K562 (cell line): Measurements from ENCODE around the gene MAU2. TPM values are rescaled to one million over a fixed set of nuclear protein-coding genes. Genes with fewer than 3 reads are reported as not detected.
"Not testable (repeated sequence)": the region's sequence is repeated elsewhere in the genome, so short reads cannot be mapped to it uniquely, and the experiment has no call there.

Experiments used
- ATAC-seq: fragments of 200-7000 bp; cut with Tn5 transposase; 3 replicates; pipeline ENCODE4 v1.9.1; 2020; ENCODE audit warnings: moderate library complexity
- BruUV-seq: library from RNA; stranded (reverse); fragments of 400-500 nt; replicated peaks from 2 replicates; lab custom pipeline; 2021; lab: Mats Ljungman, UMichigan
- CTCF ChIA-PET: fragments of 300-600 bp; formaldehyde crosslinking; extraction: SDS; loops from one replicate; lab custom pipeline; 2021; ENCODE audit warnings: low intra/inter-chr PET ratio; lab: Yijun Ruan, JAX
- POLR2A ChIA-PET: fragments of 300-600, 350-650 bp; sonication (Branson Sonifier 250); formaldehyde crosslinking; extraction: SDS; loops from one replicate; lab custom pipeline; 2021; ENCODE audit warnings: antibody characterized with exemption, inconsistent platforms; lab: Yijun Ruan, JAX
- DNase-seq, 4 experiments: peaks; one replicate each; pipeline versions ENCODE4 v3.0.0 to v3.0.0-alpha.2; 2011 to 2018; ENCODE audit warnings: low spot score in 3 of 4, mixed read lengths in 3 of 4; ENCODE audit errors: extremely low read depth in 1 of 4
- FAIRE-seq: peaks from 2 replicates; lab custom pipeline; 2011; peaks lifted over from hg19 to GRCh38; lab: Jason Lieb, UNC
- H2AFZ ChIP-seq: 2 replicates; pipeline ENCODE4 v1.6.0; 2011; ENCODE audit warnings: low read depth, low read length, control low read depth, inconsistent platforms
- H3K27ac ChIP-seq: fragments of 200-600 bp; 3 replicates; pipeline ENCODE4 v1.8.0; 2011; ENCODE audit warnings: low read depth, mild to moderate bottlenecking, control low read depth, inconsistent platforms, low read length, moderate library complexity, mixed read lengths; ENCODE audit errors: extremely low read depth
- H3K27me3 ChIP-seq, 2 experiments: fragments of 300-600 bp in 1 of 2; 2 replicates in 1 of 2; 3 replicates in 1 of 2; pipeline versions ENCODE4 v1.6.0 to v1.8.0; 2011; ENCODE audit warnings: inconsistent platforms in 2 of 2, low read length in 2 of 2, mild to moderate bottlenecking in 1 of 2, mixed read lengths in 1 of 2, moderate library complexity in 1 of 2; ENCODE audit not compliant: control insufficient read depth in 2 of 2, insufficient read depth in 2 of 2
- H3K36me3 ChIP-seq: fragments of 300-600 bp; 3 replicates; pipeline ENCODE4 v1.8.0; 2011; ENCODE audit warnings: mild to moderate bottlenecking, low read length, inconsistent platforms; ENCODE audit not compliant: control insufficient read depth, insufficient read depth
- H3K4me1 ChIP-seq, 2 experiments: fragments of 200-600 bp in 1 of 2; replicated peaks in 1 of 2; 2 replicates in 1 of 2; 3 replicates in 1 of 2; pipeline versions ENCODE4 v1.5.1 to v1.8.0; 2011; ENCODE audit warnings: inconsistent platforms in 2 of 2, low read length in 2 of 2, mild to moderate bottlenecking in 1 of 2, mixed read lengths in 1 of 2, moderate library complexity in 1 of 2; ENCODE audit not compliant: control insufficient read depth in 2 of 2, insufficient read depth in 2 of 2
- H3K4me2 ChIP-seq: 2 replicates; pipeline ENCODE4 v1.6.1; 2011; ENCODE audit warnings: low read length, control low read depth, inconsistent platforms, mixed read lengths; ENCODE audit not compliant: insufficient read depth
- H3K4me3 ChIP-seq: fragments of 200-600 bp; sonication (generic), shearing (Covaris generic); 2 replicates; pipeline ENCODE4 v1.5.1; 2016; ENCODE audit warnings: control low read depth, inconsistent platforms
- H3K79me2 ChIP-seq: fragments of 200-600 bp; 3 replicates; pipeline ENCODE4 v1.8.0; 2011; ENCODE audit warnings: low read length, inconsistent platforms; ENCODE audit not compliant: control insufficient read depth, insufficient read depth
- H3K9ac ChIP-seq, 2 experiments: 2 replicates each; pipeline versions ENCODE4 v1.6.0 to v1.6.1; 2011; ENCODE audit warnings: low read depth in 2 of 2, low read length in 2 of 2, control low read depth in 1 of 2, inconsistent platforms in 1 of 2, mild to moderate bottlenecking in 1 of 2, mixed read lengths in 1 of 2; ENCODE audit not compliant: insufficient read depth in 1 of 2
- H3K9me1 ChIP-seq: one replicate; pipeline ENCODE4 v1.6.0; 2011; ENCODE audit warnings: inconsistent platforms, mild to moderate bottlenecking, low read length, moderate library complexity; ENCODE audit not compliant: control insufficient read depth, insufficient read depth
- H3K9me3 ChIP-seq: replicated peaks from 2 replicates; pipeline ENCODE4 v1.5.1; 2011; ENCODE audit warnings: low read depth, low read length, inconsistent platforms; ENCODE audit not compliant: control insufficient read depth, insufficient read depth
- H4K20me1 ChIP-seq: replicated peaks from 2 replicates; pipeline ENCODE4 v1.6.1; 2011; ENCODE audit warnings: low read length, inconsistent platforms, mixed read lengths; ENCODE audit not compliant: control insufficient read depth, insufficient read depth
- BCOR ChIP-seq: fragments of 450-650 bp; IDR thresholded peaks from 2 replicates; pipeline ENCODE4 v1.6.1; 2016
- CBFA2T2 ChIP-seq: fragments of 450-650 bp; conservative IDR thresholded peaks from 2 replicates; pipeline ENCODE4 v1.6.1; 2017; ENCODE audit warnings: mild to moderate bottlenecking
- ETV1 ChIP-seq: fragments of 450-650 bp; conservative IDR thresholded peaks from 2 replicates; pipeline ENCODE4 v1.6.1; 2016; ENCODE audit warnings: missing genetic modification characterization, control low read depth, low read depth, missing compliant biosample characterization
- GABPA ChIP-seq: fragments of 200-800 bp; sonication (Bioruptor generic); conservative IDR thresholded peaks from 2 replicates; pipeline ENCODE4 v1.6.1; 2016; ENCODE audit warnings: low read depth, missing genetic modification characterization, missing compliant biosample characterization
- NR2C1 ChIP-seq, 2 experiments: fragments of 450-650 bp; IDR thresholded peaks; 2 replicates each; pipeline ENCODE4 v1.6.1; 2017; ENCODE audit warnings: mild to moderate bottlenecking in 2 of 2, antibody characterized with exemption in 1 of 2, inconsistent platforms in 1 of 2, missing compliant biosample characterization in 1 of 2, missing genetic modification characterization in 1 of 2
- SMARCA4 ChIP-seq: fragments of 450-650 bp; IDR thresholded peaks from 2 replicates; pipeline ENCODE4 v1.6.1; 2016
- ZNF121 ChIP-seq: sonication (generic); formaldehyde crosslinking; conservative IDR thresholded peaks from 2 replicates; pipeline ENCODE4 v1.8.0; 2022; ENCODE audit warnings: missing genetic modification reagents
- ZNF511 ChIP-seq: sonication (generic); formaldehyde crosslinking; IDR thresholded peaks from 2 replicates; pipeline ENCODE4 v1.8.0; 2022; ENCODE audit warnings: mild to moderate bottlenecking, missing genetic modification reagents
- ZNF518B ChIP-seq: fragments of 250-450 bp; sonication (Bioruptor Pico); IDR thresholded peaks from 2 replicates; pipeline ENCODE4 v1.5.0; 2021; ENCODE audit warnings: mild to moderate bottlenecking, moderate library complexity
- WGBS: fragments of 100-300 bp; shearing (Covaris generic); methylation state at CpG from one replicate; pipeline ENCODE4 v1.1.6; 2016; ENCODE audit warnings: low coverage, mixed read lengths; ENCODE audit not compliant: insufficient coverage; ENCODE audit errors: missing lambda C conversion rate; 5-methylcytosine and 5-hydroxymethylcytosine counted together
- in situ Hi-C: fragments of 300-500 bp; cut with MboI; formaldehyde crosslinking; loops from 4 replicates; pipeline ENCODE4 v1.15.0; 2018; ENCODE audit warnings: inconsistent platforms, mixed read lengths
- intact Hi-C: fragments of 100-400 bp; cut with micrococcal nuclease; formaldehyde crosslinking; loops from 2 replicates; pipeline ENCODE4 v1.14.2; 2022
- polyA plus RNA-seq, 8 experiments: library from polyadenylated mRNA; depleted of rRNA in 4 of 8; stranded (reverse) in 5 of 8; unstranded in 3 of 8; fragments of >200 nt; fragmentation: Nextera tagmentation in 2 of 8; fragmentation: Illumina TruSeq in 1 of 8; extraction: Ambion mirVana in 2 of 8; extraction: Trizol in 1 of 8; gene quantifications; 2 replicates each; pipeline versions ENCODE4 v1.2.1 to v1.2.3, GENCODE V29; 2011 to 2014; ENCODE audit warnings: inconsistent platforms in 1 of 8, missing spikeins in 1 of 8
- total RNA-seq, 7 experiments: library from RNA; depleted of rRNA in 6 of 7; stranded (reverse); fragments of >200 nt in 6 of 7; fragmentation: Illumina TruSeq in 2 of 7; extraction: Trizol in 2 of 7; gene quantifications; 2 replicates each; pipeline versions ENCODE4 v1.2.1 to v1.2.3, GENCODE V29; 2011 to 2021; ENCODE audit warnings: low replicate concordance in 1 of 7

The MAU2 gene
- total and polyA plus RNA-seq, 9 of the 15 experiments (the other 6 are each of a cell fraction or from before 2014, with no cell fraction given), result 1.2 to 48.1 (median 19.4) TPM

GRCh38 chr19:19394333-19394732 is 73.7 kb downstream of the MAU2 start:
- H3K4me3 ChIP-seq, DNase-seq, H4K20me1 ChIP-seq, CTCF ChIA-PET, FAIRE-seq, H2AFZ ChIP-seq, in situ Hi-C loops, H3K27me3 ChIP-seq, ATAC-seq, H3K9me1 ChIP-seq, H3K9me3 ChIP-seq, intact Hi-C loops, BruUV-seq: not testable (repeated sequence)
- POLR2A ChIA-PET, result interaction anchor here (0.8 kb wide), 1 partner anchor 11 kb away, joined by 3 read pairs; the partner anchor contains the start of gene GATAD2A
- peaks cover 97% of the 10 kb centered on the region for H3K79me2 ChIP-seq
- peak overlapping the region; percentile 92 for H3K27ac ChIP-seq
- peak overlapping the region; percentile 81 to 84; a peak in 3 of 4 replicates for H3K9ac ChIP-seq
- 30% methylated on average over 6 of the region's 7 CpGs for WGBS
- H3K4me1 ChIP-seq, result peaks cover 31 to 36% of the 10 kb centered on the region in 2 experiments
- peak overlapping the region; percentile 63 for H3K4me2 ChIP-seq
- H3K36me3 ChIP-seq, result peaks cover 20% of the 10 kb centered on the region; the same call in 2 of the 3 replicates
- peak; percentile 63 for TF ChIP-seq ZNF121
- TF ChIP-seq BCOR, result 0 out of 2 replicates have a peak, but pooled peaks have one; percentile 35

- DNase-seq (no peak), ATAC-seq (peak; percentile 20; the same call in 2 of the 3 replicates), FAIRE-seq (no peak)
- Histone ChIP-seq H3K4me1 (peaks cover 29 to 38% of the 10 kb centered on the region in 2 experiments), H3K27me3 (no peaks in the 10 kb centered on the region), H3K4me2 (peak overlapping the region; percentile 5; the same call in 1 of the 2 replicates), H3K9me1 (no peaks in the 10 kb centered on the region), H4K20me1 (no peaks in the 10 kb centered on the region), H3K27ac (no peak overlapping the region), H2AFZ (no peak overlapping the region), H3K9ac (peak overlapping the region in 1 of 2 experiments; percentile 49; a peak in 1 of 4 replicates), H3K4me3 (no peak overlapping the region), H3K36me3 (peaks cover 10% of the 10 kb centered on the region; the same call in 1 of the 3 replicates), H3K79me2 (peaks cover 93% of the 10 kb centered on the region), H3K9me3 (no peaks in the 10 kb centered on the region)
- in situ Hi-C loops, result no loop called here
- ChIA-PET CTCF (no interaction called here), POLR2A (interaction anchor here (3.6 kb wide), 1 partner anchor 11 kb away, joined by 24 read pairs; no protein-coding TSS in a partner anchor)
- BruUV-seq, result TSS peak; percentile 5
- intact Hi-C loops, result no loop called here
- 50% methylated on average over 9 of the region's 9 CpGs for WGBS
- peak; percentile 80 for TF ChIP-seq NR2C1 (IDR thresholded peaks at IDR 0.05)
- TF ChIP-seq NR2C1 (tag; IDR thresholded peaks at IDR 0.05), result peak; percentile 80
- TF ChIP-seq ZNF511 (CRISPR knock-in tag), result no peak
- TF ChIP-seq CBFA2T2, result 0 out of 2 replicates have a peak, but pooled peaks have one; percentile 4
- TF ChIP-seq ETV1 (tag), result peak; percentile 47
- TF ChIP-seq ZNF518B, result no peak
- no peak for TF ChIP-seq SMARCA4
- peak; percentile 61 for TF ChIP-seq GABPA (tag)
These were observed 79.3 kb downstream of the MAU2 start for GRCh38 chr19:19399733-19400433.
